Gastroesophageal sphincter (tissue), 3 donors: ENCODE measurements around the gene BTBD1.

Experiments used
- EP300 ChIP-seq: sonication (generic); formaldehyde crosslinking; IDR thresholded peaks from one replicate; pipeline ENCODE4 v1.6.1; 2017; ENCODE audit warnings: antibody characterized with exemption, mild to moderate bottlenecking
- POLR2A ChIP-seq, 2 donors: fragments of 450-650 bp; IDR thresholded peaks; one replicate each; pipeline ENCODE4 v1.6.1; 2017; ENCODE audit warnings: antibody characterized with exemption in 2 of 2, mild to moderate bottlenecking in 2 of 2, moderate library complexity in 1 of 2
- TF ChIP-seq, protein P1 (sequence below), 4 experiments: fragments of 200-600 bp in 2 of 4; fragments of 450-650 bp in 2 of 4; sonication (generic) in 1 of 4; IDR thresholded peaks; one replicate each; pipeline ENCODE4 v1.5.1; 2017 to 2019; ENCODE audit warnings: antibody characterized with exemption in 4 of 4, mild to moderate bottlenecking in 2 of 4, moderate library complexity in 2 of 4

DNA sequence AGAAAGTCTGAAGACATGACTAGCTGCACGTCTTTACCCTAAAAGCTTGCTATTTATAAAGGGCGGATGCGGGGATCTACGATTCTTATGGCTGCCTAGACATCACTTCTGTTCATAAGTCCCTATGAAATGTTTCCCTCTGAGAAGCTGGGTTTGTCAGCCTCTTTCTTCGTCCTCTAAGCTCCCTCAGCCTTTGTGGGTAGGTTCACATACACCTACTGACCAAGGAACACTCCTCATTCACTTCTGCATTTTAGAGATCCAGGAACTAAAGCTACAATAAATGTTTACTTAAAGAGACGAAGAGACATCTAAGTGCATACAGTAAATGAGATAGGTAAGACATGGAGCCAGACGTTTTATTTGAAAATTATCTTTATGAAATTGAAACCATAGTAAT is 97.7 kb downstream of the BTBD1 start:
- TF ChIP-seq, protein P1, sequence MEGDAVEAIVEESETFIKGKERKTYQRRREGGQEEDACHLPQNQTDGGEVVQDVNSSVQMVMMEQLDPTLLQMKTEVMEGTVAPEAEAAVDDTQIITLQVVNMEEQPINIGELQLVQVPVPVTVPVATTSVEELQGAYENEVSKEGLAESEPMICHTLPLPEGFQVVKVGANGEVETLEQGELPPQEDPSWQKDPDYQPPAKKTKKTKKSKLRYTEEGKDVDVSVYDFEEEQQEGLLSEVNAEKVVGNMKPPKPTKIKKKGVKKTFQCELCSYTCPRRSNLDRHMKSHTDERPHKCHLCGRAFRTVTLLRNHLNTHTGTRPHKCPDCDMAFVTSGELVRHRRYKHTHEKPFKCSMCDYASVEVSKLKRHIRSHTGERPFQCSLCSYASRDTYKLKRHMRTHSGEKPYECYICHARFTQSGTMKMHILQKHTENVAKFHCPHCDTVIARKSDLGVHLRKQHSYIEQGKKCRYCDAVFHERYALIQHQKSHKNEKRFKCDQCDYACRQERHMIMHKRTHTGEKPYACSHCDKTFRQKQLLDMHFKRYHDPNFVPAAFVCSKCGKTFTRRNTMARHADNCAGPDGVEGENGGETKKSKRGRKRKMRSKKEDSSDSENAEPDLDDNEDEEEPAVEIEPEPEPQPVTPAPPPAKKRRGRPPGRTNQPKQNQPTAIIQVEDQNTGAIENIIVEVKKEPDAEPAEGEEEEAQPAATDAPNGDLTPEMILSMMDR (IDR thresholded peaks at IDR 0.05), result no peak
- no peak for TF ChIP-seq POLR2A (IDR thresholded peaks at IDR 0.05)
- no peak for TF ChIP-seq EP300
